Keratinocyte (primary cell): ENCODE data around the gene TTF1. TPM values are rescaled to one million over a fixed set of nuclear protein-coding genes. Genes with fewer than 3 reads are reported as not detected.

Experiments
- DNase-seq: peaks from one replicate; pipeline ENCODE4 v3.0.0-alpha.2; 2011; ENCODE audit warnings: low read depth, missing footprints, low spot score
- FAIRE-seq: peaks from 2 replicates; lab custom pipeline; 2011; peaks lifted over from hg19 to GRCh38; lab: Jason Lieb, UNC
- H2AFZ ChIP-seq: 2 replicates; pipeline ENCODE4 v1.6.0; 2012; ENCODE audit warnings: low read length, control low read depth, inconsistent platforms; ENCODE audit not compliant: control insufficient read depth
- H3K27ac ChIP-seq: 2 replicates; pipeline ENCODE4 v1.5.1; 2011; ENCODE audit warnings: low read length; ENCODE audit not compliant: control insufficient read depth, insufficient read depth
- H3K27me3 ChIP-seq: 3 replicates; pipeline ENCODE4 v1.6.0; 2011; ENCODE audit warnings: low read length; ENCODE audit not compliant: control insufficient read depth, insufficient read depth; ENCODE audit errors: extremely low read depth
- H3K36me3 ChIP-seq, 2 experiments: 2 replicates in 1 of 2; 3 replicates in 1 of 2; pipeline ENCODE4 v1.5.1; 2011; ENCODE audit warnings: low read length in 2 of 2, mild to moderate bottlenecking in 1 of 2; ENCODE audit not compliant: control insufficient read depth in 2 of 2, insufficient read depth in 2 of 2; ENCODE audit errors: extremely low read depth in 1 of 2
- H3K4me1 ChIP-seq: 3 replicates; pipeline ENCODE4 v1.5.1; 2011; ENCODE audit warnings: low read length; ENCODE audit not compliant: control insufficient read depth, insufficient read depth; ENCODE audit errors: extremely low read depth
- H3K4me2 ChIP-seq: 3 replicates; pipeline ENCODE4 v1.6.0; 2011; ENCODE audit warnings: low read depth, low read length; ENCODE audit not compliant: control insufficient read depth, insufficient read depth; ENCODE audit errors: extremely low read depth
- H3K4me3 ChIP-seq, 3 experiments: fragments of 200-600 bp in 1 of 3; sonication (generic) in 1 of 3; 2 replicates in 2 of 3; 3 replicates in 1 of 3; pipeline ENCODE4 v1.5.1; 2011 to 2016; ENCODE audit warnings: low read length in 3 of 3, mild to moderate bottlenecking in 3 of 3, control low read depth in 2 of 3, inconsistent platforms in 1 of 3, low read depth in 1 of 3, mixed read lengths in 1 of 3, mixed run types in 1 of 3, moderate library complexity in 1 of 3; ENCODE audit not compliant: control insufficient read depth in 2 of 3, insufficient read depth in 2 of 3; ENCODE audit errors: extremely low read depth in 1 of 3
- H3K79me2 ChIP-seq: 2 replicates; pipeline ENCODE4 v1.6.0; 2012; ENCODE audit warnings: low read length; ENCODE audit not compliant: control insufficient read depth, insufficient read depth
- H3K9ac ChIP-seq: 3 replicates; pipeline ENCODE4 v1.6.0; 2011; ENCODE audit warnings: low read length; ENCODE audit not compliant: control insufficient read depth, insufficient read depth; ENCODE audit errors: extremely low read depth
- H3K9me1 ChIP-seq: 3 replicates; pipeline ENCODE4 v1.6.0; 2011; ENCODE audit warnings: low read length; ENCODE audit not compliant: control insufficient read depth, insufficient read depth; ENCODE audit errors: extremely low read depth
- H3K9me3 ChIP-seq: 2 replicates; pipeline ENCODE4 v1.5.1; 2012; ENCODE audit warnings: low read depth, low read length; ENCODE audit not compliant: control insufficient read depth
- H4K20me1 ChIP-seq: 3 replicates; pipeline ENCODE4 v1.6.0; 2011; ENCODE audit warnings: low read length; ENCODE audit not compliant: control insufficient read depth, insufficient read depth; ENCODE audit errors: extremely low read depth
- EZH2 ChIP-seq: IDR thresholded peaks from one replicate; pipeline ENCODE4 v1.6.1; 2012; ENCODE audit warnings: inconsistent platforms, mild to moderate bottlenecking, low read length, moderate library complexity
- dilution Hi-C: fragments of 300-500 bp; cut with MboI; formaldehyde crosslinking; loops from one replicate; pipeline ENCODE4 v1.7.0; 2020; ENCODE audit warnings: low sequenced_read_pairs; ENCODE audit not compliant: extremely low pct_ligation_motif_present
- polyA plus RNA-seq, 5 experiments: library from polyadenylated mRNA; depleted of rRNA in 3 of 5; stranded (reverse) in 3 of 5; stranded (forward) in 1 of 5; unstranded in 1 of 5; fragments of >200 nt; gene quantifications; 1 replicate in 1 of 5; 2 replicates in 3 of 5; 3 replicates in 1 of 5; pipeline versions ENCODE4 v1.2.1 to v1.2.3, GENCODE V29; 2011 to 2012; ENCODE audit warnings: missing spikeins in 2 of 5, low read depth in 1 of 5, low replicate concordance in 1 of 5
- TF ChIP-seq, protein P1 (sequence below), 3 experiments: IDR thresholded peaks in 1 of 3; conservative IDR thresholded peaks in 1 of 3; optimal IDR thresholded peaks in 1 of 3; 2 replicates in 2 of 3; 3 replicates in 1 of 3; pipeline versions ENCODE3 to v1.5.1; 2011; ENCODE audit warnings: low read length in 3 of 3, mild to moderate bottlenecking in 3 of 3, moderate library complexity in 2 of 3, control low read depth in 1 of 3, inconsistent platforms in 1 of 3; ENCODE audit not compliant: insufficient read depth in 2 of 3; ENCODE audit errors: extremely low read depth in 1 of 3

Gene TTF1
- polyA plus RNA-seq, 1 donor (not counting 4 experiments of a cell fraction or from before 2014, with no cell fraction given), result 7.2 TPM

DNA sequence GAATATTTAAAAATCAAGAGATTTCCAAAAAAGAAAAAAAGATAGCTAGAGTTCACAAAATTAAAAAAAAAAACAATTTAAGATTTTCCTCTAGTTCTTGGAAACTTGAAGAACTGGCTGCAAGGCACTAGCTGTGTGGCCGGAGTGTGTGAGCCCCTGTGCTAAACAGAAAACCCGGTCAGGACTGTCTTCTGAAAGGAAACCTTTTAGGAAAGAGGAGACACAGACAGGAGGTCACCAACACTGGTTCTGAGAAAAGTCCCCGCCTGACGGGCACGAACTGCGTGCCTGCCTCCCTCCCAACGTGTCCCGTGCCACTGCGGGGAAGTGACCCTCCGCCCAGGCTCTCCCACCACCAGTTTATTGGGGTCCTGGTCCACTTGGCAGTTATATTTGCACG, 15.2 kb downstream of the TTF1 start:
- Histone ChIP-seq H3K9me3 (no peaks in the 10 kb centered on the region), H3K9me1 (no peaks in the 10 kb centered on the region), H3K9ac (no peak overlapping the region), H3K4me2 (no peak overlapping the region), H3K36me3 (peaks cover 29 to 39% of the 10 kb centered on the region in 2 experiments), H3K4me1 (no peaks in the 10 kb centered on the region), H3K27ac (no peak overlapping the region), H4K20me1 (no peaks in the 10 kb centered on the region), H3K79me2 (no peaks in the 10 kb centered on the region), H3K27me3 (no peaks in the 10 kb centered on the region), H2AFZ (no peak overlapping the region), H3K4me3 (no peak overlapping the region)
- TF ChIP-seq, protein P1, sequence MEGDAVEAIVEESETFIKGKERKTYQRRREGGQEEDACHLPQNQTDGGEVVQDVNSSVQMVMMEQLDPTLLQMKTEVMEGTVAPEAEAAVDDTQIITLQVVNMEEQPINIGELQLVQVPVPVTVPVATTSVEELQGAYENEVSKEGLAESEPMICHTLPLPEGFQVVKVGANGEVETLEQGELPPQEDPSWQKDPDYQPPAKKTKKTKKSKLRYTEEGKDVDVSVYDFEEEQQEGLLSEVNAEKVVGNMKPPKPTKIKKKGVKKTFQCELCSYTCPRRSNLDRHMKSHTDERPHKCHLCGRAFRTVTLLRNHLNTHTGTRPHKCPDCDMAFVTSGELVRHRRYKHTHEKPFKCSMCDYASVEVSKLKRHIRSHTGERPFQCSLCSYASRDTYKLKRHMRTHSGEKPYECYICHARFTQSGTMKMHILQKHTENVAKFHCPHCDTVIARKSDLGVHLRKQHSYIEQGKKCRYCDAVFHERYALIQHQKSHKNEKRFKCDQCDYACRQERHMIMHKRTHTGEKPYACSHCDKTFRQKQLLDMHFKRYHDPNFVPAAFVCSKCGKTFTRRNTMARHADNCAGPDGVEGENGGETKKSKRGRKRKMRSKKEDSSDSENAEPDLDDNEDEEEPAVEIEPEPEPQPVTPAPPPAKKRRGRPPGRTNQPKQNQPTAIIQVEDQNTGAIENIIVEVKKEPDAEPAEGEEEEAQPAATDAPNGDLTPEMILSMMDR (optimal IDR thresholded peaks at IDR 0.05 in 1 of 3, IDR thresholded peaks at IDR 0.05 in 1 of 3, conservative IDR thresholded peaks at IDR 0.05 in 1 of 3; ENCODE audit: extremely low read depth in 1 of 3, insufficient read depth in 2 of 3, low read length in 3 of 3), result no peak
- no peak for TF ChIP-seq EZH2
- FAIRE-seq (no peak), DNase-seq (no peak)
- dilution Hi-C loops, result no loop called here

DNA sequence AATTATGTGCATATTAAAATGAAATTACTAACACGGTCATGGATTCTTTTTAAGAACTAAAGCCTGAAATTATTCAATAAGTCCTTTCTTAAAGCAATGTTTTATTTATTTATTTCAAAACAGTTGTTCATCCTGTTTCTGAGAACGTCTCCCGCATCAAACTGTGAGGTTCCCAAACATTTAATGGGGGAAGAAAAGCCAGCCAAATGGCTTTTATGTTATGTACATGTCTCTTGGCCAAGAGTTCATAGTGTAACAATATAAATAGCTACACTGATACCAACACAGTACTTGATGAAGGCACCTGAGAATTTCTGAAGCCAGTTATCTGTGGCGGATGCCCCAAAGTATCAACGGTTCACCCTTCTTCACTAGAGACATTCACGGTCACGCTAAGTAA, 15.7 kb downstream of the TTF1 start:
- H3K79me2 ChIP-seq, result no peaks in the 10 kb centered on the region
- no peak overlapping the region for H3K27ac ChIP-seq
- no peaks in the 10 kb centered on the region for H4K20me1 ChIP-seq
- H3K9me3 ChIP-seq, result no peaks in the 10 kb centered on the region
- no peaks in the 10 kb centered on the region for H3K27me3 ChIP-seq
- no peak overlapping the region for H3K4me2 ChIP-seq
- no peak overlapping the region for H3K9ac ChIP-seq
- H3K4me1 ChIP-seq, result no peaks in the 10 kb centered on the region
- DNase-seq (no peak), FAIRE-seq (no peak)
- H2AFZ ChIP-seq, result no peak overlapping the region
- dilution Hi-C loops, result no loop called here
- TF ChIP-seq, protein P1 (optimal IDR thresholded peaks at IDR 0.05 in 1 of 3, IDR thresholded peaks at IDR 0.05 in 1 of 3, conservative IDR thresholded peaks at IDR 0.05 in 1 of 3; ENCODE audit: extremely low read depth in 1 of 3, insufficient read depth in 2 of 3, low read length in 3 of 3), result no peak
- no peak for TF ChIP-seq EZH2
- H3K4me3 ChIP-seq, result no peak overlapping the region
- H3K9me1 ChIP-seq, result no peaks in the 10 kb centered on the region
- peaks cover 33 to 38% of the 10 kb centered on the region in 2 experiments for H3K36me3 ChIP-seq
